ACHN (cell line): ENCODE data around the gene RLN2.
A peak's percentile ranks its signal among the peaks of the same experiment; 100 is the strongest.

Experiments
- DNase-seq: peaks from one replicate; pipeline ENCODE4 v3.0.0-alpha.2; 2015
- in situ Hi-C: cut with HindIII; loops from 2 replicates; pipeline ENCODE4 v1.10.0; 2017; ENCODE audit warnings: low sequenced_read_pairs, low pct_ligation_motif_present, low pct_unique_long_range_greater_than_20kb

RLN2 gene

GRCh38 chr9:5286262-5286661 is 18.3 kb downstream of the RLN2 start:
- in situ Hi-C loops = no loop called here
- DNase-seq = no peak

- in situ Hi-C loops = no loop called here
- DNase-seq = no peak
These were observed 26.0 kb downstream of the RLN2 start for GRCh38 chr9:5278486-5278885.

DNA sequence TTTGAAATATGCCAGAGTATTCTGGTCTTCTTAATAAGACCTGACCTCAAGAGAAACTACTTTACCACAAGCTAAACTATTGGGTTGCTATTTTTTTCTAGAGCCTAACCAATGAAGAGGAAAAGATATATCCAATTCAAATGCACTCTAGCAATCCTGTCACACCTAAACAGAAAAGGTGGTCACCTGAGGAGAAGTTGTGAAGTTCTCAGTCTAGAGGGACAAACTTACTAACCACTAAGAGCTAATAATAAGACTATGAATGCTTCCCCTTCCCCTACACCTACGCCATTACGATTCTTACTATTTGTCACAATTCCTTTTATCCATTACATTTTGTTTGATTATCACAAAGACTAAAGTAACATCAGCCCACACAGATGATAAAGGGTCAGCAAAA is 29.7 kb downstream of the RLN2 start:
- DNase-seq = no peak
- in situ Hi-C loops = no loop called here

GRCh38 chr9:5269249-5269715 is 35.2 kb downstream of the RLN2 start:
- peak; percentile 83 for DNase-seq
- in situ Hi-C loops = no loop called here

DNA sequence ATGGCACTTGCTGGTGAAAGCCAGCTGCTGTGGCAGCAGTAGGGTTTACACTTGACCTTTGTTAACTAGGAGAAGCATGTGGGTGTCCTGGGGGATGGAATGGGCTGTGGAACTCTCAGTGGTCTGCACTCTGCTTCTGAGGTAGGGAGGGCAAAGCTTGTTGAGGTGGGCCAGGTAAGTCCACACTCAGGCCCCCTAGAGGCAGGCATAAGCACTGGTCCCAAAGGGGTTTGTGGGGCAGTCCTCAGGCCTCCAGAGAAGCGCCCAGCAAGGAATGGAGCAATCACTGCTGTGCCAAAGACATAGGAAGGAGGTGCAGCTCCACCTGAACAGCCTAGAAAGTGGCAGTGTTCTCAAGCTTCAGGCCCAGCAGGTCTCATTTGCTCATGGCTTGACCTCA is 38.6 kb downstream of the RLN2 start:
- DNase-seq = no peak
- in situ Hi-C loops = no loop called here

DNA sequence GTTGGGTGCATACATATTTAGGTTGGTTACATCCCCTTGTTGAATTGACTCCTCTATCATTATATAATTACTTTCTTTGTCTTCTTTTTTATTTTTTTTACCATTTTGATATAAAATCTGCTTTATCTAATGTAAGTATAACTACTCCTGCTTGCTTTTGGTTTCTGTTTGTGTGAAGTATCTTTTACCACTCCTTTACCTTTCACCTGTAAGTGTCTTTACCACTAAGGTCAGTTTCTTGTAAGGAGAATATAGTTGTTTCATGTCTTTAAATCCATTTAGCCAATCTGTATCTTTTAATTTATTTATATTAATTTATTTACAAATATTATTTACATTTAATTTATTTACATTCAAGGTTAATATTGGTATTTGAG is 40.3 kb downstream of the RLN2 start:
- in situ Hi-C loops = no loop called here
- no peak for DNase-seq

DNA sequence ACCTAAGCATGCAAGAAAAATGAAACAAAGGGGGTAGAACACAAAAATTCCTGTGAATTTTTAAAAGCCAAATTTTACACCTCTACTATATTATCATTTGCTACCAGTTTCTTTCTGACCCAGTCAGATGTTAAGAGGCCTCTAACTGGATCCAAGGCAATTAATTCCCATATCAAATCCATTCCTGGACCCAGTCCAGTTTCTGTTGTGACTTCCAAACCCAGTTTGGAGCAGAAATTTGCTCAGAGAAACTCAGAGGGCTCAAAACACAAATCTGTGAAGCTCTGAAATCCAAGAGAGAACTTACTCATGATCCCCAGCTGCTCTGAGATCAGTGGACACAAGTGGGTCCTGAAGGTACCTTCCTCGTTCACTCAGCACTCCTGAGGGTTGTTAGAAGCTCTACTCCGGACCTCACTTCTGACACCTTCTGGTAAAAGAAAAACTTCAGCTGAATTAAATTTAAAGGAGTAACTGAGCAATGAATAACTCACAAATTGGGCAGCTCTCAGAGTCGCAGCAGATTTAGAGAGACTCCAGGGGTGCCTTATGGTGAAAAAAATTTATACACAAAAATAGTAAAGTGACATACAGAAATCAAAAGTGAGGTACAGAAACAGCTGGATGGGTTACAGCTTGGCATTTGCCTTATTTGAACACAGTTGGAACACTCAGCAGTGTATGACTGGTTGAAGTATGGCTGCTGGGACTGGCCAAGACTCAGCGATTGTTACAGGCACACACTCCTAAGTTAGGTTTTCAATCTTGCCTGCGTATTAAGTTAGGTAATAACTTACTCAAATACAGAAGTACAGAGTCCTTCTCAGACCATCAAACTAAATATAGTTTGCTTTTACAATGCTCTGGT is 40.9 kb downstream of the RLN2 start:
- DNase-seq = peak; percentile 57
- in situ Hi-C loops = no loop called here
